ENCODE measurements around the gene CFAP210.

The CFAP210 gene

GRCh38 chr2:169729274-169729605, 35.0 kb upstream of the CFAP210 start:
- no peak for TF ChIP-seq EZH2 (optimal IDR thresholded peaks at IDR 0.05; ENCODE audit: low read depth, low read length)
- no peaks in the 10 kb centered on the region for H3F3A ChIP-seq (ENCODE audit: insufficient read depth, low read length)
- no peak overlapping the region for H3K4me2 ChIP-seq (ENCODE audit: low read depth, low read length)
- no peak for DNase-seq
- no peak overlapping the region for H2AFZ ChIP-seq (ENCODE audit: low read length)
- no peaks in the 10 kb centered on the region for H3K9me3 ChIP-seq (replicated peaks; ENCODE audit: insufficient read depth, low read length)
- no peaks in the 10 kb centered on the region for H3K9me2 ChIP-seq (replicated peaks; ENCODE audit: insufficient read depth, low read length)
- no peaks in the 10 kb centered on the region for H3K4me1 ChIP-seq (ENCODE audit: low read length)
- no peak overlapping the region for H3K27ac ChIP-seq (ENCODE audit: low read length)
- H3K4me3 ChIP-seq (ENCODE audit: low read length), result no peak overlapping the region
- H4K20me1 ChIP-seq (ENCODE audit: insufficient read depth, low read length), result no peaks in the 10 kb centered on the region
- H3K79me2 ChIP-seq (ENCODE audit: low read length), result no peaks in the 10 kb centered on the region
- H3K9ac ChIP-seq (ENCODE audit: low read length), result no peak overlapping the region
- no peaks in the 10 kb centered on the region for H3K36me3 ChIP-seq (replicated peaks; ENCODE audit: insufficient read depth, low read length)
- H3K27me3 ChIP-seq (replicated peaks; ENCODE audit: insufficient read depth, low read length), result no peaks in the 10 kb centered on the region

GRCh38 chr2:169727065-169727464, 32.9 kb upstream of the CFAP210 start:
- TF ChIP-seq EZH2 (optimal IDR thresholded peaks at IDR 0.05; ENCODE audit: low read depth, low read length) (no peak), EZH2phosphoT487 (IDR thresholded peaks at IDR 0.05; ENCODE audit: low read length) (no peak), CTCF (IDR thresholded peaks at IDR 0.05; ENCODE audit: low read length) (no peak)
- Histone ChIP-seq H3K36me3 (replicated peaks; ENCODE audit: insufficient read depth, low read length) (no peaks in the 10 kb centered on the region), H3K27ac (ENCODE audit: low read length) (no peak overlapping the region), H3K79me2 (ENCODE audit: low read length) (no peaks in the 10 kb centered on the region), H3K4me1 (ENCODE audit: low read length) (no peaks in the 10 kb centered on the region), H4K20me1 (ENCODE audit: insufficient read depth, low read length) (no peaks in the 10 kb centered on the region), H3K27me3 (replicated peaks; ENCODE audit: insufficient read depth, low read length) (no peaks in the 10 kb centered on the region), H3K4me3 (ENCODE audit: low read length) (no peak overlapping the region), H3K4me2 (ENCODE audit: low read depth, low read length) (no peak overlapping the region), H3K9me2 (replicated peaks; ENCODE audit: insufficient read depth, low read length) (no peaks in the 10 kb centered on the region), H2AFZ (ENCODE audit: low read length) (no peak overlapping the region), H3K9me3 (replicated peaks; ENCODE audit: insufficient read depth, low read length) (no peaks in the 10 kb centered on the region), H3F3A (ENCODE audit: insufficient read depth, low read length) (no peaks in the 10 kb centered on the region), H3K9ac (ENCODE audit: low read length) (no peak overlapping the region)
- DNase-seq, result no peak

GRCh38 chr2:169721016-169721415, 26.8 kb upstream of the CFAP210 start:
- no peak overlapping the region for H3K4me3 ChIP-seq (ENCODE audit: low read length)

More at GRCh38 chr2:169721016-169721415, 26.8 kb upstream of the CFAP210 start:
- no peak overlapping the region for H3K27ac ChIP-seq (ENCODE audit: low read length)
- TF ChIP-seq CTCF (IDR thresholded peaks at IDR 0.05; ENCODE audit: low read length) (no peak), EZH2 (optimal IDR thresholded peaks at IDR 0.05; ENCODE audit: low read depth, low read length) (no peak)
- no peaks in the 10 kb centered on the region for H4K20me1 ChIP-seq (ENCODE audit: insufficient read depth, low read length)
- no peaks in the 10 kb centered on the region for H3K27me3 ChIP-seq (replicated peaks; ENCODE audit: insufficient read depth, low read length)
- no peak overlapping the region for H3K9ac ChIP-seq (ENCODE audit: low read length)
- no peaks in the 10 kb centered on the region for H3K36me3 ChIP-seq (replicated peaks; ENCODE audit: insufficient read depth, low read length)
- no peaks in the 10 kb centered on the region for H3K79me2 ChIP-seq (ENCODE audit: low read length)
- H3K9me2 ChIP-seq (replicated peaks; ENCODE audit: insufficient read depth, low read length), result no peaks in the 10 kb centered on the region
- no peak overlapping the region for H3K4me2 ChIP-seq (ENCODE audit: low read depth, low read length)
- no peaks in the 10 kb centered on the region for H3K4me1 ChIP-seq (ENCODE audit: low read length)
- H2AFZ ChIP-seq (ENCODE audit: low read length), result no peak overlapping the region
- DNase-seq, result no peak
- H3F3A ChIP-seq (ENCODE audit: insufficient read depth, low read length), result no peaks in the 10 kb centered on the region
- no peaks in the 10 kb centered on the region for H3K9me3 ChIP-seq (replicated peaks; ENCODE audit: insufficient read depth, low read length)

All from MM.1S (cell line).